SIG-M5 treated with dmso at 0.1 percent for 504 hours (cell line): ENCODE results near the gene ABR.
"Not testable (repeated sequence)": the region's sequence is repeated elsewhere in the genome, so short reads cannot be mapped to it uniquely, and the experiment has no call there.

Experiments
- DNase-seq: peaks from one replicate; lab custom pipeline; 2025; ENCODE audit not compliant: unreplicated experiment; lab: John Stamatoyannopoulos, UW

The ABR gene

DNA sequence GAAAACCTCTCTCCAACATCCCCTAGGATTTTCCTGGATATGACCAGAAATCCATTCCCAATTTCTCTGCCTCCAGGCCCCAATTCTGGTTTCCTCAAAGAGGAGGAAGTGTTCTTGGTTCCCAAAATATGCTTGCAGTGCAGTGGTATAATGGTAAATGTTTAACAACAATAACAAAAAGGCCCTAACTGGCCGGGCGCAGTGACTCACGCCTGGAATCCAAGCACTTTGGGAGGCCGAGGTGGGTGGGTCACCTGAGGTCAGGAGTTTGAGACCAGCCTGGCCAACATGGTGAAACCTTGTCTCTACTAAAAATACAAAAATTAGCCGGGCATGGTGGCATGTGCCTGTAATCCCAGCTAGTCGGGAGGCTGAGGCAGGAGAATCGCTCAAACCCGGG lies 184.5 kb downstream of the ABR start:
- not testable (repeated sequence) for DNase-seq

DNA sequence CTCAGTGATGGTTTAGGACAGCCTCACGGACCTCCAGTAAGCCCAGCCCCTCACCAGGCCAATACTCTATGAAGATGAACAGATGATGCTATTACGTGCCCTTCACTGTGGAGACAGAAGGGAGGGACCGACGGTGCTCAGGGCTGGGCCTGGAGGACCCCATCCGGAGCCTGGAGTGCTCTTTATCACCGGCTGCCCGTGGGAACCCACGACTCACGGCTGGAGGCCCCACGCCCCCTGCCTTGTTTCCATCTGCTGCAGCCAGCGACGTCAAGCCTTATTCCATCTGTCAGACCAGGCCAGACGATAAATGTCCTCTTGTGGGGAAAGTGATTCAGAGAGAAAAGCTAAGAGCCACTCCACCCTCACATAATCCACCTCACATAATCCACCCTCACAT lies 186.8 kb downstream of the ABR start:
- DNase-seq: no peak

DNA sequence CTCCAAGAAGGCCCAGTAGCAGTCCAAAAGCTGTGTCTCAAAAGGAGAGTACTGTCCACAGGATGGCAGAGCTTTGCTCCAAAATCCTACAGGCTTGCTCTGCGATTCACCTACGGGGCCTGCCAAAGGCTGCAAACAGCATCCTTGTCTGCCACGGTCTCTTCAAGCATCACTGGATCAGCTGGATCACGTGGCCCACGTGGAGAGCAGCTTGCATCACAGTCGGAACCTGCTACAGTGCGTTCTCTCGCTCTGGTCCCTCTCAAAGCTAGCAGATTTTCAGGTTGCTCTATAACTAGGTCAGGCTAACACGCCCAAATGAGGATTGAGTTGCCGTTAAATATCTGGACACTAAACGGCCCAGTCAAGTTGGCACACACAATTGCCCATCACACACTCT lies 191.2 kb downstream of the ABR start:
- DNase-seq: no peak

DNA sequence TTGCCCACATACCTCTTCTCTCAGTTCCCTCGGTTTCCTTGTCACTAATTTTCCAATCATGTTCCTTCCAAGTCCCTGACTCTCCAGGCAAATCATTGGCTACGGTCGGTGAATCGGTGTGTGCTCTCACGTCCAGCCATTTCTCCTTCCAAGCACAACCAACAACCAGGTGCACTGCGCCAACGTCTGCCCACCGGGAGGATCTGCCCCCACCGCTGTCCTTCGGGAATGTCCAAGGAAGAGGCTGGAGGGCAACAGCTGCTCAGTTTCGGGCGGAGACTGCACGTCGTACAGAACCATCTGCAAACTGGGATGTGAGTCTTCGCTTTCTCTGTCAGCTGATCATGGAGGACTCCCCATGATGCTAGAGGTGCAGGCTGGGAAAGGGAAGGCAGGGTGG lies 191.8 kb downstream of the ABR start:
- DNase-seq: no peak

DNA sequence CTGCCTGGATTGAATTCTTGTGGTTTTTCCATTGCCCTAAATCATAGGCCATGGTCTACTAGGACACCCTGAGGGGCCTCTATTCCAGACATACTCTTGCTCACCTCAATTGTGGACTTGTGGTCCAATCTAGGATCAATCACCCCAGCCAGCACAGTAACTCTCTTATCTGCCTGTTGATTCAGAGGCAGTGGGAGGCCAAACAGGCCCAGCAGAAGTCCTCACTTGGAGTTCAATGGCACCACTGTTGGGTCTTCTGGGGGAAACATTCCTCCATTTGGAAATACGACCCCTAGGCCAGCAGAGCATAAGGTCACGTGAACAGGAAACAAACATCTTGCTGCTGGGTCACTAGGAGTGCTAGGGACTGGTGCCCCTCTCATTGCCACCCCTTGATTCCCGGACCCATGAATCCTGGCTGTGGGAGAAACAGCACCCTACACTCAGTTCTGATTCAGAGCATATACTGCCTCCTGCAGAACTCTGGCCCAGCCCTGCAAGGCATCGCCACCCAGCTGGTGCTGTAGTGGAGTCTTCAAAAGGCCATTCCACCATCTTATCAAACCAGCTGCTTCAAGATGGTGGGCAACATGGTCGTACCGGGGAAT lies 193.4 kb downstream of the ABR start:
- no peak for DNase-seq

DNA sequence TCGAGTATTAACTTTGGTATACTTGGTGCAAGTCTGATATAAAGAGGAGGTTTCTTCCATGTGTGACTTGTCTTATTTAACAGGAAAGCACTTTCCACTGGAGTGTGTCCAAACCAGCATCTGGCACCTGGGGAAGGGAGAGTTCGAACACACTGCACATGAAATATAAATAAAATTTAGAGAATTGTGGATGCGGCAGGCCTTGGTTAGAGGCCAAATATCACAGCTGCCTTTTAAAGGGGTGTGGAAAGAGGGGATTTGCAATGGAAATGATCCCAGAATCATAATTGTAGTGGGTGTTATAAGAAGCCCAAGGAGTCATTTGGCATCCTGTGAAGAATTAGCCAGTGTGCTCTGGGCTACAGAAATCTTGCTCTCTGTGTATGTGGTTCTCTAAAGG lies 195.9 kb downstream of the ABR start:
- no peak for DNase-seq

DNA sequence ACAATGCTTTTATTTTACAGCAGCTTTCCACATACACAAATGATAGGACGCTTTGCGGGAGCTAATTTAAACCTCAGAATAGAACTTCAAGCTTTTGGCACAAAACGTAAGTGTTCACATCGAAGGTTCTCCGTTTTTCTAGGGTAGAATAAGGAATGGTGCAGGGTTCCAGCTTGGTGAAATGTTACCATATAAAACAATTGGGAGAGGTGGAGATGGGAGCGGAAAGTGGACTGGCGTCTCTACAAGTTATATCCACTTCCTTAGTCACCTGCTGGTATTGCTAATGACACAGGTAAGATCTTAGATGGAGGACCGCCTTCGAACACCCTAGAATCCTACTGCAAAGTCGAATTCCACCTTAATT lies 198.5 kb downstream of the ABR start:
- DNase-seq: no peak

DNA sequence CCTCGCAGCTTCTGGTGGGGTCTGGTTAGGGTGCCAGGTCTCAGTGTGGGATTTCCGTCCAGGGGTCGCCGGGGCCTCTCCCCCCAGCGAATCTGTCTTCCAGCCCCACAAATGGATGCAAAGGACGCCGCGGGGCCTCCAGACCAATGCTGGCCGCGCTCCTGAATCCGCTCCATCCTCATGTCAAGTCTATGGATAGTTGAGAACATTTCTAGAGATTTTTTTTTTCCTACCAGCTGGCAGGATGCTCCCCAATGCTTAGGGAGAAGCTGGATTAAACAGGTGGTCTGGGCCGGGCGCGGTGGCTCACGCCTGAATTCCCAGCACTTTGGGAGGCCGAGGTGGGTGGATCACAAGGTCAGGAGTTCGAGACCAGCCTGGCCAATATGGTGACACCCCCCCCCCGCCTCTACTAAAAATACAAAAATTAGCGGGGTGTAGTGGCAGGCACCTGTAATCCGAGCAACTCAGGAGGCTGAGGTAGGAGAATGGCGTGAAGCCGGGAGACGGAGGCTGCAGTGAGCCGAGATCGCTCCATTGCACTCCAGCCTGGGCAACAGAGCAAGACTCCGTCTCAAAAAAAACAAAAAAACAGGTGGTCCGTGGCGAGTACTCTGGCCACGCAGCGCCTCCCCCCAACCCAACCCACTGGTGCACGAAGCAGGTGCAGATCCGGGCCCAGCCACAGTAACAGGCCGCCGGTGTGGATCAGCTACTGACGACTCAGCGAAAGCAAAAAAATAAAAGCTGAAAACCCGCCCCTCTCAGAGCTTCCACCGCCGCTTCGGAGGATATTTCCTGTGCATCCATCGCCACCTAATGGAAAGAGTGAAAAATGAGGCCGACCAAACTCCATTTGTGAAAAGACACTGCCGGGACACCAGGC lies 199.1 kb downstream of the ABR start:
- DNase-seq: peak; percentile 86

DNA sequence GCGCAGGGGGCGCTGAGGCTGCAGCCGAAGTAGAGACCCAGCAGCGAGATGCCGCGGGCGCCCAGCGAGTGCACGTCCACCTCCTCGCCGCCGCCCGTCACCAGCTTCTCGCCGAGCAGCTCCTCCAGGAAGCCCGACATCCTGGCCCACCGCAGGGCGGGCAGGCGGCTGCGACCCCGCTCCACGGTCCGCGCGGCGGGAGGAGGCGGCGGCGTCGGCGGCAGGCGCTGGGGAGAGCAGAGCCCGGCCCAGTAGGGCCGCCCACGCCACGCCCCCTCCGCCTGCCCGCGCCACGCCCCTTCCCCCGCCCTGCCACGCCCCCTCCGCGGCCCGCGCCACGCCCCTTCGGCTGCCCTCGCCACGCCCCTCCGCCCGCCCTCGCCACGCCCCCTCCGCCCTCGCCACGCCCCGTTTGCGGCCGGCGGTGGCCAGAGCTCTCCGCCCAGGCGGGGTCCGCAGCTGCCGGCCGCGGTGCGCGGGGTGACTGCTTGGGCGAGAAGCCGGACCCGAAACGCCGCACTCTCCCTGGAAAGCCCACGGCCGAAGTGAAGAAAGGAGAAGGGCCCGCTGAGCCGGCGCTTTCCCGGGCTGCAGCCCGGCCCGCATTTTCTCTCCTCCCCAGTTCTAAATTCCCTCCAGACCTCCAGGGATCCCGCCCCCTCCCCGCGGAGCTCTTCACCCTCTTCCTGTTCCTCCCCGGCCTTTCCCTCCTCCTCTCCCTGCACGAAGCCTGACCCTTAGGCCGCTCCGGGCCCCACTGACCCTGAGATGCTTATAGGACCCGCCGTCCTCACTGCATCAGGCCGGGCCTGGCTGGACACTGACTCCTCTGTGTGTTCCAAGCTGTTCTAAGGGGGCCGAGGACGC lies 200.0 kb downstream of the ABR start, which contains the start of gene NXN:
NXN (minus strand) TSS at position 238 of the 867 bp plus-strand sequence.
- peak; percentile 24 for DNase-seq

DNA sequence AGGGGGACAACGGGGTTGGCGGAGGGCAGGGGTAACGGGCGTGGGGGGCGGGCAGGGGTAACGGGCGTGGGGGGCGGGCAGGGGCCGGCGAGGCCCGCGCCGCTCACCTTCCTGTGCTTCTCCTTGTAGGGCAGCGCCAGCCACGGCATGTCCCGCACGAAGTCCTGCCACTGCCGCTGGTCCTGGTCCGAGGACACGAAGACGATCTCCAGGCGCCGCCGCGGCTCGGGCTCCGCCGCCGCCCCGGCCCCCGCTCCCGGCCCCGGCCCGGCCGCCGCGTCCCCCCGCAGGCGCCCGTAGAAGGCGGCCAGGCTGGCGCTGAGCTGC lies 200.6 kb downstream of the ABR start:
- no peak for DNase-seq

DNA sequence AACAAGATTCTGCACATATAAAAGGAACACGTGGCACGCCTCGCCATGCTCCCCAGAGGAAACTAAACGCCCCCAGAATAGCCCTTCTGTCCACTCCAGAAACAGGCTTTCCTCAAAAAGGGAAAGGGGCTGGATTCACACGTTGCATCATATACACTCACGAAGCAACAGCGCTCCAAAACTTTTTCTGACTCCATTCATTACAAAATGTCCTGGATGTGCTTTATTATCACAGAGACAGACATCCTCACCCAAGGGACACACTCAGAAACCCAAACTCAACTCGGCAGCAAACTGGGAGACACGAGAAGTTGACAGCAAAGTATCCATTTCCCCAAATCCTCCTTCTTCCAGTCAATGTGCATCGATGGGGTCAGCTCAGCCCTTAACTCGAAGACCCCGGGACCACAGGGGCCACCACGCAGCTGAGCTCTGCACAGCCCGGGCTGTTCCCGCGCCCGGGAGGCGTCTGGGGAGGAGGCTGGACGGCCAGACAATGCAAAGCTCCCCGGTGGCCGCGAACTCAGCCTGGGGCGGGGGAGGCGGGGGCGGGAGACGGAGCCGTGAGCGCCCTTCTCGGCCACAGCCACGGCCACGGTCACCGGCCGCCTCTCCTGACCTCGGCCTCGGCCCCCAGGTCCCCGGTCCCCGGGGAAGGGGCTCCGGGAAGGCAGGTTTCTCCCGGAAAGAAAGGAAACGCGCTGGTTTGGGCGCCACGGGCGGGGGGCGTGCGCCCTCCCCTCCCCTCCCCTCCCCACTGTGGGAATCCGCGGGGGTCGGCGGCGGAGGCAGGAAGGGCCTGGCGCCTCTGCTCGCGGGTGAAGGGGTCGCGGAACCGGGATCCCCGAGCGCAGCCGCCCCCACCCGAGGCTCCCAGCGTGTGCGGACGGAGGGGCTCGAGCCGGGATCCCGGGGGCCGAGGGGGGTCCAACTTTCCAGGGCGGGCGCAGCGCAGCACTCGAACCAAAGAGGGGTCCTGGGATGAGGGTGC lies 201.4 kb downstream of the ABR start:
- DNase-seq: no peak

DNA sequence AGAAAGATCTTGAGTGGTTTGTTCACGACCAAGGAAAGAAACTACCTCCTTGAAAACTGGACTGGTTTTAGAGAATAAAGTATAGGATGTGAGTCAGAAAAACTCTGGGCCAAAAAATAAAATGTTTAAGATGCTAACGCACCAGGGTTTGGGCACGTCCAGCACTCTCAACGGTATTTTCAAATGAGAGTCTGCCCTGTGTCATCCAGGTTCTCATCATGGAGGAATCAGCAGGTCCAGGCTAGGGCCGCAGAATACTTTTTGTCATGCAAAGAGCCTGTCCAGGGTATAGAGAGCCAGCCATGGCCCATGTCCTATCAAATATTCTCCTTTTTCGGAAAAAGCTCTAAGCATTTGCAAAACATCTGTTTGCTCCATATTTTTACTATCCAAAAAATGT lies 202.6 kb downstream of the ABR start:
- no peak for DNase-seq

DNA sequence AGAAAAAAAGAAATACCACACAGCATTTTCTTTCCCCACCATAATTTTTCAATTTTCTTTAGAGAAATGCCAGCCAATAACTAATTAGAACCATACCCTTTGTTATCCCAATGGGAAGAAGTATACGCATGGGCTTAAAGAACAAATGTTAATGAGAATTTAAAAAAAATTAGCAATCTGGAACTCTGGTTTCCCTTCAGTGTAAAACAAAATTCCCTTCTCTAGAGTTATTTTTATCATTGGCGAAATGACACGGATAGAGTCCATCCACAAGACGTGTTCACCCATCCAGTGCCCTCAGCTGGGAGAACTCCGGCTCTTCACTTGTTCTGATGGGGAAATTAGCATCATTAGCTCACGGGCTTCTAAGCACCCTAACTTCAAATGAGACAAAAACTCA lies 203.5 kb downstream of the ABR start:
- no peak for DNase-seq

DNA sequence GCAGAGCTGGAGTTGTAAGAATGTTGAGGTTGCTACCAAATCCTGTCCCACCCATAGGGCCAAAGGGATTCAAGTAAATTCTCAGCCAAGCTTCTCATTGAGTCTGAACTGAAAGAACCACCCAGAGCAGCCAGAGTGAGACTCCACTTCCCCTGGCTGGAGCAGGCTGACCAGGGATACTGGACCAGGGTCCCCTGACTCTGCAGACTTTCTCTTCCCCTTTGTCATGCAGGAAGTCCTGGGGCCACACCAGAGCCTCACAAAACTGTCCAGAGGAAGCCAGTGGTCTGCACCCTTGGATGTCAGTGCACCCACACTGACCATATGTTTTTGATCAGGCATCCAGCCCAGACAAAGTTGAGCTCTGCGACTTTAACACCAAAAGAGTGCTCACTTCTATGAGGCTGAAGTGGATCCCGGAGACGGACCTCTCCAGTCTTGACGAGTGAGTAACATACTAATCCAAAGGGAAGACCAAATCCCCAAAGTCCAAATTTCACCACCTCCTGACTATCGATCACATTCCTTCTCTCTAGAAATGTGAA lies 204.3 kb downstream of the ABR start:
- DNase-seq: no peak

DNA sequence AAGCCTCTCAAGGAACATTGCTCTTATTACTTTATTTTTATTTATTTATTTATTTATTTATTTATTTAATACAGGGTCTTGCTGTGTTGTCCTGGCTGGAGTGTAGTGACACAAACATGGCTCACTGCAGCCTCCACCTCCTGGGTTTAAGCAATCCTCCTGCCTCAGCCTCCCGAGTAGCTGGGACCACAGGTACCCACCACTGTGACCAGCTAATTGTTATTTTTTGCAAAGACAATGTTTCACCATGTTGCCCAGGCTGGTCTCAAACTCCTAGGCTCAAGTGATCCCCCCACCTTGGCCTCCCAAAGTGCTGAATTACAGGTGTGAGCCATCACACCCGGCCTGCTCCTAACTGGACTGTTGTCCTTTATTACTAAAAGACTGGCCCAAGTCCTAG lies 205.0 kb downstream of the ABR start:
- DNase-seq: not testable (repeated sequence)

DNA sequence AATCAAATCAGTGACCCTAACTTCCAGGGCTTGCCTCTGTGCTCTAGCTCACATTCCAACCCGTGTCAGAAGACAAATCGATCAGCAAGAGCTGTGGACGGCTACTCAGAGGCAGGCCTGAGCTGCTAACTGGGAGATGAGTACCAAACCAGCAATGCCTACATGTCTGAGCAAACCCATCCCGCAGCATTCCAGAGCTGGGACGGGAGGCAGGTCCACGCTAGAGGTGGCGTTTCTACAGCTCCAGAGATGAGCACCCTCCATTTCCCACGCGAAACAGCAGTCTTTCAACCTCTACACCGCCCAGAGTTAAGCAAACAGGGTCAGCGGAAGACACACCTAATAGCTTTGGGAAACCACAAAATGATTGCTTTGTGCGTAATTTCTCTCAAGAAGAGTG lies 206.7 kb downstream of the ABR start:
- DNase-seq: no peak

DNA sequence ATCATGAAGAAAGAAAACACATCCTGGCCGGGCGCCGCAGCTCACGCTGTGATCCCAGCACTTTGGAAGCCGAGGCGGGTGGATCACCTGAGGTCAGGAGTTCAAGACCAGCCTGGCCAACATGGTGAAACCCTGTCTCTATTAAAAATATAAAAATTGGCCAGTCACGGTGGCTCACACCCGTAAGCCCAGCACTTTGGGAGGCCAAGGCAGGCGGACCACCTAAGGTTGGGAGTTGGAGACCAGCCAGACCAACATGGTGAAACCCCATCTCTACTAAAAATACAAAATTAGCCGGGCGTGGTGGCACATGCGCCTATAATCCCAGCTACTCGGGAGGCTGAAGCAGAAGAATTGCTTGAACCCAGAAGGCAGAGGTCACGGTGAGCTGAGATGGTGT lies 207.9 kb downstream of the ABR start:
- DNase-seq: not testable (repeated sequence)

DNA sequence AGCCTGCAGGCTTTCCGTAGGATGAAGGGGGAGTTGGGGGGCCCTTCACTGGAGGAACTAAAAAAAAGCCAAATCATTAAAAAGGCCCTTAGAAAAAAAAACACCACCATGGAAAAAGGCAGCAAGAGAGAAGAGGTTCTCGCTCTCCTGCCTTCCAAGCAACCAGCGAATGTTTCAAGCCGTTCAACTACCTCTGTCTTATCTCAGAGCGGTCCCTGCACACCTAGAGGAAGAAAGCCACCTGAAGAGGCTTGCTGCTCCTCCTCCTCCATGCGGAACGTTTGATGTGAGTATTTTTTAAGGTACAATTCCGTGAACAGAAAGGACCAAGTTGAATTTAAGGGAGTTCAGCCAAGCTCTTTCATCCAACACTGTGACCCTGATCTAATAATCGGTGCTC lies 209.4 kb downstream of the ABR start:
- no peak for DNase-seq

DNA sequence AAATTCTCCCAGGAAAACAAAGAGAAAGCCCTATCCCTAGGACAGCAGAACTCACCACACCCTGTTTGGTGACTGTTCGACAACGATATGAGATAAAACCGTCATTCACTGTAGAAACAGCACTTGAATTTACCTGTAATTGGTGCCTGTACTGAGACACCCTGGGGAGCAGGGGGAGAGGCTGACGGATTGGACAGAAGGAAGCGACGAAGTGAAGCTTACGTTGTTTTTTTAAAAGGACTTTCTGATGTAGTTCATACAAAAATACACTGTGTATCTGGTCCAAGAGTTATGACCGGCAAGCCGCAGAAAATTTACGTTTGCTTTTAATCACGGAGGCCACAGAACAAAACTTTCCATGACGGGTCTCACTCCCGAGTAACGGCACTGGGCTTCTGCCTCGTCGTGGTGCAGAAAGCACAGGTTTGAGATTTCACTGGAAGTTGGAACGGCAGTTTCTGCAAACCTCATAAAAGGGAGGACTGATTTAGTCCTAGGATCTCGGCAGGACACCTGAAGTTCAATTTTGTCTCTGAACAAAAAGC lies 209.9 kb downstream of the ABR start:
- DNase-seq: no peak
